A549 (cell line): ENCODE measurements around the gene GULP1. TPM values are rescaled to one million over a fixed set of nuclear protein-coding genes. Genes with fewer than 3 reads are reported as not detected.

Source experiments
- ATAC-seq, 2 experiments: fragments of 200-7000 bp in 1 of 2; fragments of >200 bp in 1 of 2; cut with Nextera tagmentation in 1 of 2; cut with Tn5 transposase in 1 of 2; 3 replicates each; pipeline versions ENCODE4 v1.8.0 to v1.9.1; 2018 to 2020; ENCODE audit warnings: mild to moderate bottlenecking in 1 of 2, moderate library complexity in 1 of 2
- CTCF ChIA-PET: fragments of 300-600 bp; sonication (Branson Sonifier 250); formaldehyde crosslinking; extraction: SDS; loops from one replicate; lab custom pipeline; 2021; ENCODE audit warnings: antibody characterized with exemption, inconsistent platforms; lab: Yijun Ruan, JAX
- POLR2A ChIA-PET: fragments of 350-600 bp; formaldehyde crosslinking; extraction: SDS; loops from one replicate; lab custom pipeline; 2021; ENCODE audit warnings: antibody characterized with exemption, inconsistent platforms; lab: Yijun Ruan, JAX
- DNase-seq, 2 experiments: peaks; one replicate each; pipeline versions ENCODE4 v3.0.0 to v3.0.0-alpha.2; 2011 to 2016; ENCODE audit warnings: low read depth in 1 of 2, low spot score in 1 of 2
- FAIRE-seq: peaks from 2 replicates; lab custom pipeline; 2011; peaks lifted over from hg19 to GRCh38; lab: Jason Lieb, UNC
- H3K27ac ChIP-seq, 2 experiments: fragments of >200 bp; sonication (Bioruptor Twin); formaldehyde crosslinking; 3 replicates each; pipeline ENCODE4 v1.5.1; 2016 to 2017
- H3K4me1 ChIP-seq: fragments of >200 bp; sonication (Bioruptor Twin); formaldehyde crosslinking; 3 replicates; pipeline ENCODE4 v1.6.1; 2016
- H3K4me2 ChIP-seq: fragments of >200 bp; sonication (Bioruptor Twin); formaldehyde crosslinking; 3 replicates; pipeline ENCODE4 v1.6.1; 2016
- H3K4me3 ChIP-seq: fragments of >200 bp; sonication (Bioruptor Twin); formaldehyde crosslinking; 3 replicates; pipeline ENCODE4 v1.5.1; 2016
- H3K9me3 ChIP-seq: fragments of >200 bp; sonication (Bioruptor Twin); formaldehyde crosslinking; 3 replicates; pipeline ENCODE4 v1.6.1; 2016
- CEBPB ChIP-seq, 2 experiments: fragments of >200 bp in 1 of 2; sonication (Bioruptor Twin) in 1 of 2; formaldehyde crosslinking in 1 of 2; IDR thresholded peaks; 2 replicates each; pipeline ENCODE4 v1.6.1; 2012 to 2016
- CHD4 ChIP-seq: fragments of 200-600 bp; sonication (generic); IDR thresholded peaks from 2 replicates; pipeline ENCODE4 v1.6.1; 2016; ENCODE audit warnings: antibody characterized with exemption, mild to moderate bottlenecking, borderline replicate concordance
- EHF ChIP-seq: fragments of 250-450 bp; sonication (Bioruptor Pico); IDR thresholded peaks from 2 replicates; pipeline ENCODE4 v1.5.0; 2020; ENCODE audit warnings: mild to moderate bottlenecking
- EHMT2 ChIP-seq: fragments of 200-600 bp; sonication (generic); IDR thresholded peaks from 2 replicates; pipeline ENCODE4 v1.6.1; 2016; ENCODE audit warnings: antibody characterized with exemption, low read depth, mild to moderate bottlenecking, moderate library complexity
- FOSB ChIP-seq: fragments of 250-450 bp; sonication (Bioruptor Pico); IDR thresholded peaks from 2 replicates; pipeline ENCODE4 v1.5.0; 2020; ENCODE audit warnings: mild to moderate bottlenecking, moderate library complexity
- FOXS1 ChIP-seq: fragments of 250-450 bp; sonication (Bioruptor Pico); IDR thresholded peaks from 2 replicates; pipeline ENCODE4 v1.5.0; 2020; ENCODE audit warnings: mild to moderate bottlenecking, moderate library complexity
- HDAC2 ChIP-seq: fragments of 200-600 bp; sonication (generic); IDR thresholded peaks from 2 replicates; pipeline ENCODE4 v1.6.1; 2016
- HOXB5 ChIP-seq: fragments of 250-450 bp; sonication (Bioruptor Pico); IDR thresholded peaks from 2 replicates; pipeline ENCODE4 v1.5.0; 2020; ENCODE audit warnings: mild to moderate bottlenecking, moderate library complexity
- JUN ChIP-seq, 2 experiments: fragments of >200 bp; sonication (Bioruptor Twin); formaldehyde crosslinking; IDR thresholded peaks; 2 replicates in 1 of 2; 3 replicates in 1 of 2; pipeline ENCODE4 v1.6.1; 2016 to 2017
- KDM1A ChIP-seq: fragments of 200-600 bp; sonication (generic); IDR thresholded peaks from 2 replicates; pipeline ENCODE4 v1.6.1; 2016; ENCODE audit warnings: low read depth, mild to moderate bottlenecking
- KDM5A ChIP-seq: fragments of 200-600 bp; sonication (generic); IDR thresholded peaks from 2 replicates; pipeline ENCODE4 v1.6.1; 2016; ENCODE audit warnings: antibody characterized with exemption, mild to moderate bottlenecking
- MAZ ChIP-seq: fragments of 150-350 bp; IDR thresholded peaks from 2 replicates; pipeline ENCODE4 v1.6.1; 2014; ENCODE audit warnings: antibody characterized with exemption, low read depth, low read length, borderline replicate concordance
- NFE2L2 ChIP-seq: fragments of 150-350 bp; conservative IDR thresholded peaks from 2 replicates; pipeline ENCODE4 v1.6.1; 2014; ENCODE audit warnings: low read length
- NPAS2 ChIP-seq: fragments of 250-450 bp; sonication (Bioruptor Pico); IDR thresholded peaks from 2 replicates; pipeline ENCODE4 v1.8.0; 2022; ENCODE audit warnings: mild to moderate bottlenecking, moderate library complexity, borderline replicate concordance
- NR3C1 ChIP-seq: fragments of >200 bp; sonication (Bioruptor Twin); formaldehyde crosslinking; IDR thresholded peaks from 3 replicates; pipeline ENCODE4 v1.6.1; 2017
- POLR2A ChIP-seq: IDR thresholded peaks from 2 replicates; pipeline ENCODE4 v1.6.1; 2012; ENCODE audit warnings: mild to moderate bottlenecking, low read length
- RAD21 ChIP-seq, 2 experiments: fragments of >200 bp in 1 of 2; sonication (Bioruptor Twin) in 1 of 2; formaldehyde crosslinking in 1 of 2; IDR thresholded peaks in 1 of 2; conservative IDR thresholded peaks in 1 of 2; 2 replicates in 1 of 2; 3 replicates in 1 of 2; pipeline ENCODE4 v1.6.1; 2012 to 2018; ENCODE audit warnings: inconsistent platforms in 1 of 2
- RCOR1 ChIP-seq: fragments of 150-350 bp; IDR thresholded peaks from 2 replicates; pipeline ENCODE4 v1.6.1; 2014; ENCODE audit warnings: antibody characterized with exemption, low read length, low read depth
- SMC3 ChIP-seq: fragments of >200 bp; sonication (Bioruptor Twin); formaldehyde crosslinking; IDR thresholded peaks from 3 replicates; pipeline ENCODE4 v1.6.1; 2018; ENCODE audit warnings: inconsistent platforms
- ZC3H11A ChIP-seq: fragments of 450-650 bp; IDR thresholded peaks from 2 replicates; pipeline ENCODE4 v1.6.1; 2014; ENCODE audit warnings: antibody characterized with exemption, mild to moderate bottlenecking
- ZFP36 ChIP-seq: fragments of 450-650 bp; IDR thresholded peaks from 2 replicates; pipeline ENCODE4 v1.6.1; 2014; ENCODE audit warnings: borderline replicate concordance; ENCODE audit not compliant: partially characterized antibody
- WGBS: methylation state at CpG from one replicate; pipeline ENCODE4 v1.1.6; 2017; ENCODE audit errors: missing lambda C conversion rate; 5-methylcytosine and 5-hydroxymethylcytosine counted together
- polyA plus RNA-seq, 4 experiments: library from polyadenylated mRNA; depleted of rRNA in 3 of 4; stranded (reverse); fragments of >200 nt; fragmentation: RNase III in 1 of 4; extraction: RNeasy Plus Mini Kit Qiagen cat#74134 plus additional on column Dnase treatment in 1 of 4; gene quantifications; 2 replicates in 3 of 4; 3 replicates in 1 of 4; pipeline ENCODE4 v1.2.3, GENCODE V29; 2011 to 2017
- TF ChIP-seq, protein P1 (sequence below): IDR thresholded peaks from 2 replicates; pipeline ENCODE4 v1.6.1; 2012; ENCODE audit warnings: low read depth, borderline replicate concordance
- TF ChIP-seq, protein P2 (sequence below): fragments of 450-650 bp; IDR thresholded peaks from 2 replicates; pipeline ENCODE4 v1.6.1; 2014; ENCODE audit warnings: antibody characterized with exemption
- TF ChIP-seq, protein P3 (sequence below): fragments of >200 bp; sonication (Bioruptor Twin); formaldehyde crosslinking; IDR thresholded peaks from 2 replicates; pipeline ENCODE4 v1.6.1; 2016
- TF ChIP-seq, protein P4 (sequence below): fragments of >200 bp; sonication (Bioruptor Twin); formaldehyde crosslinking; IDR thresholded peaks from 3 replicates; pipeline ENCODE4 v1.5.1; 2016
- TF ChIP-seq, protein P5 (sequence below): fragments of 150-350 bp; IDR thresholded peaks from 2 replicates; pipeline ENCODE4 v1.6.1; 2014; ENCODE audit warnings: low read depth, mild to moderate bottlenecking, low read length
- TF ChIP-seq, protein P6 (sequence below): IDR thresholded peaks from 2 replicates; pipeline ENCODE4 v1.6.1; 2012
- TF ChIP-seq, protein P7 (sequence below): IDR thresholded peaks from 2 replicates; pipeline ENCODE4 v1.6.1; 2012
- TF ChIP-seq, protein P8 (sequence below): fragments of 200-600 bp; sonication (generic); IDR thresholded peaks from 2 replicates; pipeline ENCODE4 v1.6.1; 2016; ENCODE audit warnings: antibody characterized with exemption, mild to moderate bottlenecking, moderate library complexity

GULP1 gene
- polyA plus RNA-seq, 2 of the 4 experiments (the other 2 are of a cell fraction): 30.7 to 89.2 TPM

DNA sequence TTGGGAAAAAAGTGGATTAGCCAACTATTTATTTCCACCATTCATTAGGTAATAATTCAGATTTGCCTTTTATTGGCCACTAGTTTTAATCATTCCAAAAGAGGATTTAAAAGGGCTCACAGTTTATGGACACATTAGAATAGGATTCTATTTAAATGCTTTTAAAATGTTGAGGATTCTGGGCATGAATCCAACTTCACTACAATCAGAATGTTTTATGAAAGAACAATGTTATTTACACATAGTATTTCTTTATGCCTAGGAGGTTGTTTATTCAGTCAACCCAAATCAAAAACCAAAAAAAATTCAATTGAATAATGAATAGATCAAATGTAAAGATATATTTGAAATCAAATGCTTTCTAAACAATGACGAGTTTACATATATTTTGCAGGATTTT lies 232.2 kb downstream of the GULP1 start (continued):
- TF ChIP-seq NPAS2 (CRISPR knock-in tag) (no peak), MAZ (no peak), CEBPB (IDR thresholded peaks at IDR 0.05) (no peak), RCOR1 (no peak), ZC3H11A (no peak), EHF (CRISPR knock-in tag) (no peak), FOXS1 (CRISPR knock-in tag) (no peak)
- TF ChIP-seq, protein P1, sequence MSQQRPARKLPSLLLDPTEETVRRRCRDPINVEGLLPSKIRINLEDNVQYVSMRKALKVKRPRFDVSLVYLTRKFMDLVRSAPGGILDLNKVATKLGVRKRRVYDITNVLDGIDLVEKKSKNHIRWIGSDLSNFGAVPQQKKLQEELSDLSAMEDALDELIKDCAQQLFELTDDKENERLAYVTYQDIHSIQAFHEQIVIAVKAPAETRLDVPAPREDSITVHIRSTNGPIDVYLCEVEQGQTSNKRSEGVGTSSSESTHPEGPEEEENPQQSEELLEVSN: no peak
- TF ChIP-seq, protein P2, sequence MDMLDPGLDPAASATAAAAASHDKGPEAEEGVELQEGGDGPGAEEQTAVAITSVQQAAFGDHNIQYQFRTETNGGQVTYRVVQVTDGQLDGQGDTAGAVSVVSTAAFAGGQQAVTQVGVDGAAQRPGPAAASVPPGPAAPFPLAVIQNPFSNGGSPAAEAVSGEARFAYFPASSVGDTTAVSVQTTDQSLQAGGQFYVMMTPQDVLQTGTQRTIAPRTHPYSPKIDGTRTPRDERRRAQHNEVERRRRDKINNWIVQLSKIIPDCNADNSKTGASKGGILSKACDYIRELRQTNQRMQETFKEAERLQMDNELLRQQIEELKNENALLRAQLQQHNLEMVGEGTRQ: no peak

DNA sequence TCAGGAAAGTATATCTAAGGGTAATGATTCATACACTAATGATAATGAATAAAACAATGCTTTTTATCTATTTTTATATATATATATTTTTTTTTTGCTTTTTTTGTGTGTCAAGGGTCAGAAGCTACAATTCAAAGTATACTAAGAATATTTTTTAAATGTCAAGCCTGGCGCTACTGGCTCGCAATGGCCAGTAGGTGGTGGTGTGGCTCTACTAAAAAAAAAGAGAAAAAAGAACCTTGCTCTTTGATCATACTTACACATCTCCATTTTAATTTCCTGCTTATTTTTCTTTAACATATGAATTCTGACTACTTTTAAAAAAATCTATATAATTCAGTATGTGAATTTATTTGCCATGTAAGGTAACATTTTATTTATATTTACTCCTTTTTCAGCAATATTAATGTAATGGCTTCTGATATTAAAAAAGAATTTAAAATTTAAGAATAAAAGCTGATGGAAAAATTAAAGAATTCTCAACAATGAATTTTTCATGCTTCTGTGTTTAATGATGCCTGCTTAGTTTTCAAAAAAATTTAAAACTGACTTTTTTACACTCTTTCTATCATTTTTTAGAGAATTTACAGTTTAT lies 232.9 kb downstream of the GULP1 start:
- POLR2A ChIA-PET: interaction anchor here (0.7 kb wide), 1 partner anchor 763 kb away, joined by 3 read pairs; no protein-coding TSS in a partner anchor

More for the DNA sequence above, 232.9 kb downstream of the GULP1 start:
- Histone ChIP-seq H3K4me2 (no peak overlapping the region), H3K9me3 (no peaks in the 10 kb centered on the region), H3K27ac (peak overlapping the region in 1 of 2 experiments; percentile 30; a peak in 1 of 6 replicates), H3K4me3 (no peak overlapping the region), H3K4me1 (peaks cover 8% of the 10 kb centered on the region; the same call in 1 of the 3 replicates)
- peak in 1 of 2 experiments; percentile 63; a peak in 3 of 6 replicates for ATAC-seq
- no peak for TF ChIP-seq NFE2L2
- TF ChIP-seq HOXB5: no peak
- no peak for TF ChIP-seq EHMT2
- TF ChIP-seq, protein P3, sequence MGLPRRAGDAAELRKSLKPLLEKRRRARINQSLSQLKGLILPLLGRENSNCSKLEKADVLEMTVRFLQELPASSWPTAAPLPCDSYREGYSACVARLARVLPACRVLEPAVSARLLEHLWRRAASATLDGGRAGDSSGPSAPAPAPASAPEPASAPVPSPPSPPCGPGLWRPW: no peak
- peak; percentile 84 to 92 for TF ChIP-seq RAD21 (conservative IDR thresholded peaks at IDR 0.05 in 1 of 2, IDR thresholded peaks at IDR 0.05 in 1 of 2)
- TF ChIP-seq HDAC2: no peak
- no peak for TF ChIP-seq FOSB
- TF ChIP-seq CHD4: no peak
- TF ChIP-seq, protein P4, sequence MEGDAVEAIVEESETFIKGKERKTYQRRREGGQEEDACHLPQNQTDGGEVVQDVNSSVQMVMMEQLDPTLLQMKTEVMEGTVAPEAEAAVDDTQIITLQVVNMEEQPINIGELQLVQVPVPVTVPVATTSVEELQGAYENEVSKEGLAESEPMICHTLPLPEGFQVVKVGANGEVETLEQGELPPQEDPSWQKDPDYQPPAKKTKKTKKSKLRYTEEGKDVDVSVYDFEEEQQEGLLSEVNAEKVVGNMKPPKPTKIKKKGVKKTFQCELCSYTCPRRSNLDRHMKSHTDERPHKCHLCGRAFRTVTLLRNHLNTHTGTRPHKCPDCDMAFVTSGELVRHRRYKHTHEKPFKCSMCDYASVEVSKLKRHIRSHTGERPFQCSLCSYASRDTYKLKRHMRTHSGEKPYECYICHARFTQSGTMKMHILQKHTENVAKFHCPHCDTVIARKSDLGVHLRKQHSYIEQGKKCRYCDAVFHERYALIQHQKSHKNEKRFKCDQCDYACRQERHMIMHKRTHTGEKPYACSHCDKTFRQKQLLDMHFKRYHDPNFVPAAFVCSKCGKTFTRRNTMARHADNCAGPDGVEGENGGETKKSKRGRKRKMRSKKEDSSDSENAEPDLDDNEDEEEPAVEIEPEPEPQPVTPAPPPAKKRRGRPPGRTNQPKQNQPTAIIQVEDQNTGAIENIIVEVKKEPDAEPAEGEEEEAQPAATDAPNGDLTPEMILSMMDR: peak; percentile 93
- TF ChIP-seq ZFP36: no peak
- TF ChIP-seq, protein P5, sequence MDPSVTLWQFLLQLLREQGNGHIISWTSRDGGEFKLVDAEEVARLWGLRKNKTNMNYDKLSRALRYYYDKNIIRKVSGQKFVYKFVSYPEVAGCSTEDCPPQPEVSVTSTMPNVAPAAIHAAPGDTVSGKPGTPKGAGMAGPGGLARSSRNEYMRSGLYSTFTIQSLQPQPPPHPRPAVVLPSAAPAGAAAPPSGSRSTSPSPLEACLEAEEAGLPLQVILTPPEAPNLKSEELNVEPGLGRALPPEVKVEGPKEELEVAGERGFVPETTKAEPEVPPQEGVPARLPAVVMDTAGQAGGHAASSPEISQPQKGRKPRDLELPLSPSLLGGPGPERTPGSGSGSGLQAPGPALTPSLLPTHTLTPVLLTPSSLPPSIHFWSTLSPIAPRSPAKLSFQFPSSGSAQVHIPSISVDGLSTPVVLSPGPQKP: no peak
- TF ChIP-seq ZC3H11A: no peak
- no peak for TF ChIP-seq KDM1A
- TF ChIP-seq NR3C1: no peak
- no peak for TF ChIP-seq MAZ
- TF ChIP-seq, protein P6, sequence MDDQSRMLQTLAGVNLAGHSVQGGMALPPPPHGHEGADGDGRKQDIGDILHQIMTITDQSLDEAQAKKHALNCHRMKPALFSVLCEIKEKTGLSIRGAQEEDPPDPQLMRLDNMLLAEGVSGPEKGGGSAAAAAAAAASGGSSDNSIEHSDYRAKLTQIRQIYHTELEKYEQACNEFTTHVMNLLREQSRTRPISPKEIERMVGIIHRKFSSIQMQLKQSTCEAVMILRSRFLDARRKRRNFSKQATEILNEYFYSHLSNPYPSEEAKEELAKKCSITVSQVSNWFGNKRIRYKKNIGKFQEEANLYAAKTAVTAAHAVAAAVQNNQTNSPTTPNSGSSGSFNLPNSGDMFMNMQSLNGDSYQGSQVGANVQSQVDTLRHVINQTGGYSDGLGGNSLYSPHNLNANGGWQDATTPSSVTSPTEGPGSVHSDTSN: no peak
- no peak for TF ChIP-seq NPAS2 (CRISPR knock-in tag)
- TF ChIP-seq, protein P7, sequence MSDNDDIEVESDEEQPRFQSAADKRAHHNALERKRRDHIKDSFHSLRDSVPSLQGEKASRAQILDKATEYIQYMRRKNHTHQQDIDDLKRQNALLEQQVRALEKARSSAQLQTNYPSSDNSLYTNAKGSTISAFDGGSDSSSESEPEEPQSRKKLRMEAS: no peak
- TF ChIP-seq JUN (IDR thresholded peaks at IDR 0.05): no peak
- TF ChIP-seq, protein P8, sequence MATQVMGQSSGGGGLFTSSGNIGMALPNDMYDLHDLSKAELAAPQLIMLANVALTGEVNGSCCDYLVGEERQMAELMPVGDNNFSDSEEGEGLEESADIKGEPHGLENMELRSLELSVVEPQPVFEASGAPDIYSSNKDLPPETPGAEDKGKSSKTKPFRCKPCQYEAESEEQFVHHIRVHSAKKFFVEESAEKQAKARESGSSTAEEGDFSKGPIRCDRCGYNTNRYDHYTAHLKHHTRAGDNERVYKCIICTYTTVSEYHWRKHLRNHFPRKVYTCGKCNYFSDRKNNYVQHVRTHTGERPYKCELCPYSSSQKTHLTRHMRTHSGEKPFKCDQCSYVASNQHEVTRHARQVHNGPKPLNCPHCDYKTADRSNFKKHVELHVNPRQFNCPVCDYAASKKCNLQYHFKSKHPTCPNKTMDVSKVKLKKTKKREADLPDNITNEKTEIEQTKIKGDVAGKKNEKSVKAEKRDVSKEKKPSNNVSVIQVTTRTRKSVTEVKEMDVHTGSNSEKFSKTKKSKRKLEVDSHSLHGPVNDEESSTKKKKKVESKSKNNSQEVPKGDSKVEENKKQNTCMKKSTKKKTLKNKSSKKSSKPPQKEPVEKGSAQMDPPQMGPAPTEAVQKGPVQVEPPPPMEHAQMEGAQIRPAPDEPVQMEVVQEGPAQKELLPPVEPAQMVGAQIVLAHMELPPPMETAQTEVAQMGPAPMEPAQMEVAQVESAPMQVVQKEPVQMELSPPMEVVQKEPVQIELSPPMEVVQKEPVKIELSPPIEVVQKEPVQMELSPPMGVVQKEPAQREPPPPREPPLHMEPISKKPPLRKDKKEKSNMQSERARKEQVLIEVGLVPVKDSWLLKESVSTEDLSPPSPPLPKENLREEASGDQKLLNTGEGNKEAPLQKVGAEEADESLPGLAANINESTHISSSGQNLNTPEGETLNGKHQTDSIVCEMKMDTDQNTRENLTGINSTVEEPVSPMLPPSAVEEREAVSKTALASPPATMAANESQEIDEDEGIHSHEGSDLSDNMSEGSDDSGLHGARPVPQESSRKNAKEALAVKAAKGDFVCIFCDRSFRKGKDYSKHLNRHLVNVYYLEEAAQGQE: no peak
- no peak for TF ChIP-seq POLR2A
- peak; percentile 86 for TF ChIP-seq SMC3
- TF ChIP-seq KDM5A: no peak
- FAIRE-seq: no peak
- CTCF ChIA-PET: interaction anchor here (0.6 to 9.3 kb wide), 24 partner anchors 20 to 1025 kb away, joined by 3 to 43 read pairs (median 3); partner anchors contain the start of gene GULP1
- DNase-seq: peak; percentile 10 to 62
- 4% methylated on average over 2 of the region's 2 CpGs for WGBS
